Activated CD4-positive, alpha-beta T cell treated with anti-CD3 and anti-CD28 coated beads, Interleukin-2, amount 50 U/mL, for 16 hours (primary cell): ENCODE results near the gene MSH5.

Experiments used
- DNase-seq: peaks from one replicate; pipeline ENCODE4 v3.0.0-alpha.2; 2020

Gene MSH5

DNA sequence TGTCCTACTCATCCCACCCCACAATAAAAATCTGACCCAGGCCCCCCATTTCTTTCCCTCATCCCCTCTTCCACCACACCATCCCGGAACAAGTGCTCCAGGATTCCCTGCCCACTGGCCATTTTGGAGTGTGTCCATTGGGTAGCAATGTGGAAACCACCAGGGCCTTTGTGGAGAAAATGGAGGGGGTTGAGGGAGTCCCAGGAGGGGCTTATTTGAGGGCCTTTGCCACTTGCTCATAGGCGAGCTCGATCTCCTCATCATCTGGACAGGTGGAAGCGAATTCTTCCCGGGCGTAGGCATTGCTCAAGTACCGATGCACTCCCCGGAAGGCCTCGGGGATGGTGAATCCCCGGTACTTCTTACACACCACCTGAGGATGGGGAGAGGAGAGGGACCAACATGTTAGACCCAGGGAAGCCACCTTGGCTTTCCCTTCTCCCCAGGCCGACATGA is 9.1 kb upstream of the MSH5 start:
- DNase-seq, result no peak

DNA sequence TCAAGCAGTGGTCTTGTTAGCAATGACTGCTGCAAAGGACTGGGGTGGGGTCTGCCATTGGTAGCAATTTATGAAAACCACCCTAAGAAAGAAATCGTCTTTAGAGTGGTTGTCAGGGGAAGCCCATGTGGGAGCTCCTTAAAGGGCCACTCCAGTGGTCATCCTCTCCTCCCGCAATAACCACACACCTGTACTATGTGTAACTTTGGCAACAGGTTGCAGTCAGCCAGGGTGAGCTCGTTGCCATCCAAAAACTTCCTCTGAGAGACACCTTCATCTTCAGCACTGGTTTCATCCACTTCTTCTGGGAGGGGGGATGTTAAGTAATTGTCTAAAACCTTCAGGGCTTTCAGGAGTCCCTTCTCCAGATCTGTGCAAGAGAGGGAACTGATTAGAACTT is 7.8 kb upstream of the MSH5 start:
- DNase-seq, result no peak

DNA sequence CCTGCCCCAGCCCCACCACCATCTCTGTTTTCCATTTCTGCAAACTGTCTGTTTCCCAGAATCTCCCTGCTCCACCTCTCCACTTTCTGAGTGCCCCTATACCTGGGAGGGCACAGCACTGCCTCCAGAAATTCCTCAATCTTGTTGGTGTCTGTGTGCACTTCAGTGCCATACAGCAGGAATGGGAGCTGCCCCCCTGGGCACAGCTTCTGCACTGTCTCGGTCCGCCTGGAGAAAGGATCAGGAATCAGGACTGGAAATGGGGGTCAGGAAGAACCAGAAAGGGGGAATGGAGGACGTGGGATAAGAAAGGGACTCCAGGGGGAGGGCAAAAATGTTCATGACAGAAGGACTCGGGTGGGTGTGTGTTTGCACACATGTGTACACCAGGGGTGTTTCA is 6.1 kb upstream of the MSH5 start:
- no peak for DNase-seq

DNA sequence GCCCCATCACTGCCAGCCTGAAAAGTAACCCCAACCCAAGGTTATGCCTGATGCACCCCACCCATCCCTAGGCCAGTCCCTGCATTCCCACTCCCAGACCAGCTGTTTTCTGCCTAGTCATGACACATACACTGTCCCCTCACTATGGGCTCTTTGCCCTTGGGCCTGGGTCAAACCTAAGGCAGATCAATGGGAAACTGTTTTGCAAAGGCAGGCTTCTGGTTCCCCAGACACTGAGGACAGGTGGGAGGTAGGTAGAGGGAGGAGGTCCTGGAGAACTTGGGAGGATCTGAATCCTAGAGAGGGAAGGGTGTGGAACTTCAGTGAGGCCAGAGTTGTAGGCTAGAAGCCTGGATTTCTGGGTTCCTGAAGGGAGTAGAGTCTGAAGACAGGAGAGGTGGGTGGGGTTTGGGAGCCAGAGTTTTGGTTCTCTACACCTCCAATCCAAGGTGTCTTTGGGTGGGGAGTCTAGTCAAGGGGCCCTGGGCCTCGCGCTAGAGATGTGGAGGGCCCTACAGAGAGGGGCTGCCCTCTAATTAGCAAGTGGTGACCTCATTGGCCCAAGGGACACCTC is 5.5 kb upstream of the MSH5 start:
- no peak for DNase-seq

DNA sequence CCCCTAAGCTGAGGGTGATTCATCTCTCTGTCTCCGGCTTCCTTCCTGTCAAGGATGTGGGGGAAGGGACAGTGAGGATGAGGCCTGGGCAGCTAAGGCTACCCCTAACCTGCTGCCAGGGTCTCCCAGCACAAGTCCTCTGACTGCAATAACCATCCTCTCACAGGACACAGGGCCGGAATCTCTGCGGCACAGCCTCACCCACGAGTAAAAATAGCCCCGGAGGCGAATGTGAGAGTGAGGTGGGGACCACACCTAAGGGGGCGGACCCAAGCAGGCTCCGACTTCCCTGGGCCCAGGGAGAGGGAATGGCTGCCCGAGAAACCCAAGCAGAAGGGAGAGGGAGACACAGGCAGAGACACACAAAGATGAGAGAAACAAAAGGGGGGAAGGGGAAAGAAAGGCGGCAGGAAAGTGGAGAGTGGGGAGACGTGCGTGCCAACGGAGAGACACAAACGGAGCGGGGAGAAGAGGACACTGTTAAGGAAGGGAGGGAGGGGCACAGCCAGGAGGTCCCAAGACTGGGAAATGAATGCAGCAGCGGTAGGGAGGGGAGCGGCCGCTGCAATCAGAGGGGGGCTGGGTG is 4.9 kb upstream of the MSH5 start:
- DNase-seq, result peak; percentile 84

DNA sequence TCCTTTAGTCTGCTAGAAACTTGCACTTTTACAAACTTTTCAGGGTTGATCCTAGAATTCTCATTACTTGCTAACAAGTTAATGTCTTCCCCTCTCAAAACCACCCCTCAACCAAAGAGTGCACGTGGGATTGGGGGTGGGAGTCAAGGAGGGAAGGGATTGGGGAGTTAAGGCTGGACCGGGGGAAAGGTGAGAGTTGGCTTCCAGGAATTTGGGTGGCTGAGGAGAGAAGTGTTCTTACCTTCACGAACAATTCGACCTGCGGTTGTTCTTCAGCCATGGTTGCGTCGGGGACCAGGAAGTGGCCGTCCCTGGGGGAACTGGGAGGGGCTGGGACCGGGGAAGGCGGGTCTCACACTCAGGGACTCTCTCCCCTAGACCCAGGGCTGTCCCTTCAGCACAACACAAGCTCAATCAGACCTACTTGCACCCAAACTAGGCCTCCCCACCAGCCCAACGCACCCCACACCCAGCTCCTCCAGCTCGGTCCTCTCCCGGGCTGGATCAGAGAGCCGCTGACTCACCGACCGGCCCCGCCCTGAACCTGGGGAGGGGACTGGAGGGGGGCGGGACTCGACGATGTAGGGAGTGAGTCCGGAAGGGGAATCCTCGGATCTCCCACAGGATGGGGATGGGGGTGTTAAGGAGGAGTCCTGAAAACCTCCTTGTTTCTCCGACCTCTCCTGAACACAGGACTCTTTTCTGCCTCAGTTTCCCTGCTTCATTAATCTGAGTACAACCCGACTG is 3.6 kb upstream of the MSH5 start, which contains the start of gene CLIC1:
TSS of gene CLIC1 (minus strand) at position 510 of the 747 bp plus-strand sequence. CDS start at position 280, 230 bp downstream.
- peak; percentile 88 for DNase-seq

DNA sequence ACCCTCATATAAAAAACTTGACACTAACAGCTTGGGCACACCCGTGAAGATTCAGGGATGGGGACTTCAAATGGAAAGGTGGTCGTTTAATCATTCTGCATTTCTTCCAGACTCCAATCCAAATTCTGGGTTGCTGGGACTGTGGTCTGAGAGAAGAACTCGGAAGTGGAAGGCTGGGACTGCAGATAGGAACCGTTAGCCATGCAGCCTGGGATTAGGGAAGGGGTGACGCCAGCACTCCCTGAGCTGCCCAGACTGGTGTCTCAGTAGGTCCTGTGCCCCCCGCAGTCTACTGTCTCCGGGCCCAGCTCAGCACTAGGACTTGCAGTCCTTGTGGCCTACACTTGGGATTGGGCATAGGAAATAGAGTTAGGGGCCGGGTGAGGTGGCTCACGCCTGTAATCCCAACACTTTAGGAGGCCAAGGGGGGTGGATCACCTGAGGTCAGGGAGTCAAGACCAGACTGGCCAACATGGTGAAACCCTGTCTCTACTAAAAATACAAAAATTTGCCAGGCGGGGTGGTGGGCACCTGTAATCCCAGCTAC is 3.0 kb upstream of the MSH5 start:
- DNase-seq, result no peak

DNA sequence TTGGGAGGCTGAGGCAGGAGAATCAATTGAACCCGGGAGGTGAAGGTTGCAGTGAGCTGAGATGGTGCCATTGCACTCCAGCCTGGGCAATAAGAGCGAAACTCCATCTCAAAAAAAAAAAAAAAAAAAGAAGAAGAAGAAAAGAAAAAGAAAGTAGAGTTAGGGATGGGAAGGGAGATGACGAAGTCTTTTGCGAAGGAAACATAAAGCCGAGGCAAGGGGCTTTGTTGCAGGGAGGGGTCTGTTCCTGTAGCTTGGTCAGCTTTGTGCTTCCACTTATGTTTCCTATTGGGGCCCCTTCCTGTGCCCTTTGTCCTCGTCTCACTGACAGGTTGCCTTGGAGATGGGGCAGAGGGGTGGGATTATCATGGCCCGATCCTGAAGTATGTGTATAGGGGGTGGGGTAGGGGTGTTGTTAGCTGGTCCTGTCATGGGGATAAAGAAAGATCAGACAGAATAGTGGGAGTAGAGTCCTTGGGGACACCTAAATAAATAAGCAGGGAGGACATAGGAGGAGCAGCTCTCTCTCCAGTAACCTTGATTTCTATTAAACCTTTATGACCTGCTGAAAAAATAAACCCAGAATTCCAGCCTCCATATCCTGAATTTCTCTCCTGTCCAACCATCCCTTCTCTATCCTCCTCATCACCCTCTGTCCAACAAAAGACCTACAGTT is 2.4 kb upstream of the MSH5 start:
- DNase-seq, result peak; percentile 31

DNA sequence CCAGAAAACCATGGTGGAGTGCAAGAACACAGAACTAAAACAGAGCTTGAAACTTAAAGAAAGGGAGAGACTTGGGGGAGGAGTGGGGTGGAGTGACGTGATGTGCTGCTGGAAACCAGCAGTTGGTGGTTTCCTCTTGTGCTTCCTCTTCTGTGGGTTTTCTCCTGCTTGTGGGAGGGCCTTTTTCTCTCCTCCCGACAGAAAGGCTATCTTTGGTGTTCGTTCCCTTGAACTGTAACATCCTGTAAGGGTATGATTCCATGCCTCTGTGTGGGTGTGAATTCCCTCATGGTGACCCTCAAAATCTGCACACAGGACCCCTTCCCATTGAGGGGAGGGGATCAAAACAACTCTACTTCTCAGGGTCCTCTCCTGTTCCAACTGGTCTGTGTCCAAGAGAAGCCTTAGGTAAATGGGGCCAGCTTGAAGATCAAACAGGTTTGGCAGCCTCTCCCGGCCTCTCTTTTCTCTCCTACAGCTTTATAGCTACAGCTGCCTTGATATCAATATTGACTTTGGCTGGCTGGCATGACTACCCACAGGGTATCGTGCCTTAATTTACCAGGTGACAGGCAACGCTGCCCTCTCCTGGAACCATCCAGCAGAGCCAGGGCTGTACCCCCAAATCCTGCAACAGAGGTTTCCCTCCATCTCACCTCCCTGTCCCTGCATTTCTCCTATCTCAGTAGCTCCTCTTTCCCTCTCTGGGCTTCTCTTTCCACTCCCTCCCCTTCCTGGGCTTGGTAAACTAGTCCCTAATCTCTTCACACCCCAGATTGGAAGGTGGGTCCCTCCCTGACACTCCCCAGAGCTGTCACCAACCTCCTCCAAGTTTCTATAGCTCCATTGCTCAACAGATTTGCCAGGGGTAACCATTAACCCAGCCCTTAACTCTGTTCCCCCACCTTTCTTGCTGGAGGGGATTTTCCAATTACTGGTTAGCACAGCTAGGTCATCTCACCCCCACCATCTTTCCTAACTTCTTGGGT is 1.5 kb upstream of the MSH5 start:
- peak; percentile 90 for DNase-seq

DNA sequence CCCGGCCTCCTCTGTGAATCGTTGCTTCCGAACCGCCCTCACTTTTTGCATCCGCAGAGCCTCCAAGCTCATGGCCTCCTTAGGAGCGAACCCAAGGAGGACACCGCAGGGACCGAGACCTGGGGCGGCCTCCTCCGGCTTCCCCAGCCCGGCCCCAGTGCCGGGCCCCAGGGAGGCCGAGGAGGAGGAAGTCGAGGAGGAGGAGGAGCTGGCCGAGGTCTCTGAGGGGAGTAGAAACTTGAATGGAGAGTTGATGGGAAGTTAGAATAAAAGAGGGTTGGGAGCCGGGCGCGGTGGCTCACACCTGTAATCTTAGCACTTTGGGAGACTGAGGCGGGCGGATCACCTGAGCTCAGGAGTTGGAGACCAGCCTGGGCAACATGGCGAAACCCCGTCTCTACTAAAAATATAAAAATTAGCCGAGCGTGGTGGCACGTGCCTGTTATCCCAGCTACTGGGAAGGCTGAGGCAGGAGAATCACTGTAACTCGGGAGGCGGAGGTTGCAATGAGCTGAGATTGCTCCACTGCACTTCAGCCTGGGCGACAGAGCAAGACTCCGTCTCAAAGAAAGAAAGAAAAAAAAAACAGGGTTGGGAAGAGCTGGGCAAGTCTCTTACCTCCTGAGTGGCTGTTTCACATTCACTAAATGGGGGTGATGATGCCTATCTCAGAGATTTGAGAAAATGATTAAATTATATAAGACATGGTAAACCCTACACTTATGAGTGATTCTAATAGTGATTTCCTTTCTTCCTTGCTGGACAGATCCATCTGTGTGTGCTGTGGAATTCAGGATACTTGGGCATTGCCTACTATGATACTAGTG is 805 bp downstream of the MSH5 start:
- peak; percentile 37 for DNase-seq

DNA sequence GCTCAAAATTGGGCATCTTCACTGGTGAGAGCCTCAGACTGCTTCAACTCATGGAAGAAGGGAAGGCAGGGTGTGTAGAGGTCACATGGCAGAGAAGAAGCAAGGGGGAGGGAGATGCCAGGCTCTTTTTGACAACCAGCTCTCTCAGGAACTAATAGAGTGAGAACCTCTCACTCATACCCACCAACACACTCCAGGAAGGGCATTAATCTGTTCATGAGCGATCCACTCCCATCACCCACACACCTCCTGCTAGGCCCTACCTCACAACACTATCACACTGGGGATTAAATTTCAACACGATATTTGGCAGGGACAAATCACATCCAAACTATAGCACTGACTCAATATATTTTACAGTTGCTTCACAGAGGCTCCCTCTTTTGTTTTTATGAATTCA is 2.0 kb downstream of the MSH5 start:
- DNase-seq, result no peak

DNA sequence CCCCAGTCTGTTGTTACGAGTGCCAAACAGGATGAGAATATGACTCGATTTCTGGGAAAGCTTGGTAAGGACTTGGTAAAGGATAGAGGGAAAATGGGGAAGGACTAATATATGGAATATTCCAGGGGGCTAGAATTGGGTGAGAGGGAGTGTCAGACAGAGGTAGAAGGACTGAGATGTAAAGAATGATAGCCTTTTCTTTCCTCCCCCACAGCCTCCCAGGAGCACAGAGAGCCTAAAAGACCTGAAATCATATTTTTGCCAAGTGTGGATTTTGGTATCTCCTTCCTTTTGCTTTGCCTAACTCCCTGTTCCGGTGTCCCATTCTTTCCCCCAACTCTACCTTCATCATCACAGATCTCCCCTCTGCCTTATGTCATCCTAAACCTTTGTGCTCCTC is 3.1 kb downstream of the MSH5 start:
- DNase-seq, result no peak

DNA sequence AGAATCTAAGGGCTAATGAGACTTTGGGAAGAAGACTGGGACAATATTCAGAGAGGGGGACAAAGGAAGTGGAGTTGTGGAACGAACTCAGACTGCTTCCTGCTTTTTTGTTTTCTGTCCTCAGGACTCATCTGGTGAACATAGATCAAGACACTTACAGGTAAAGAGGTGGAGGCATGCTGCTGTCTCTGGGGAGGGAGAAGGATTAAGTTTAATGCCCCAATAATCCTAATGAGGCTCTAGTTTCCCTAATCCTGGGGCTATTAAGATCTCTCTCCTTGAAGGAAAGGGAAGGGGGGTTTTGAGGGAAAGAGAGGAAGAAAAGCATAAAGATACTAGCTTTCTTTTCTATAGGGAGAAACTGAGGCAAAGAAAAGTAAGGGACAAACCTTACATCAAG is 4.6 kb downstream of the MSH5 start:
- DNase-seq, result no peak

DNA sequence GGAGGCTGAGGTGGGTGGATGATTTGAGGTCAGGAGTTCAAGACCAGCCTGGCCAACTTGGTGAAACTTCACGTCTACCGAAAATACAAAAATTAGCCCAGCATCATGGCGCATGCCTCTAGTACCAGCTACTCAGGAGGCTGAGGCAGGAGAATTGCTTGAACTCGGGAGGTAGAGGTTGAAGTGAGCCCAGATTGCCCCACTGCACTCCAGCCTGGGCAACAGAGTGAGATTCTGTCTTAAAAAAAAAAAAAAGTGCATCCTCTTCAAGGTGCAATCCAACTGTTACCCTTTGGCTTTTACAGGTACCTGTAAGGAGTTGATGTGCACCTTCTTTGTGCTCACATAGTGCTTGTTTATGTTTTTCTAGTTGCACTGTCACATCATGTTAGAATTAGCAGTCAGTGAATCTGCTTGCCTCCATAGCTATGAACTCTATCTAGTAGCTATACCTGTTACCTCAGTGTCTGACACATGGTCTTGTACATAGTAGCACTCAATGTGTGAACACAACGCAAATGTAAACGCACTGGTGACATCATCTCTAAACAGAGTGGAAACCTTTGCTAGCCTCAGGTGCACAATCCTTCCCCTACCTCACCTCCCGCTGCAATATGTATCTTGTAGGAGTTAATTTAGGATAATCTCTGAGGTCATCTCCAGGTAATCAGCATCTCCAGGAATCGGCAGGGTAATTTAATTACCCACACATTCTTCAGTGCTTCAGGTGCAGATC is 9.7 kb downstream of the MSH5 start:
- DNase-seq, result no peak

DNA sequence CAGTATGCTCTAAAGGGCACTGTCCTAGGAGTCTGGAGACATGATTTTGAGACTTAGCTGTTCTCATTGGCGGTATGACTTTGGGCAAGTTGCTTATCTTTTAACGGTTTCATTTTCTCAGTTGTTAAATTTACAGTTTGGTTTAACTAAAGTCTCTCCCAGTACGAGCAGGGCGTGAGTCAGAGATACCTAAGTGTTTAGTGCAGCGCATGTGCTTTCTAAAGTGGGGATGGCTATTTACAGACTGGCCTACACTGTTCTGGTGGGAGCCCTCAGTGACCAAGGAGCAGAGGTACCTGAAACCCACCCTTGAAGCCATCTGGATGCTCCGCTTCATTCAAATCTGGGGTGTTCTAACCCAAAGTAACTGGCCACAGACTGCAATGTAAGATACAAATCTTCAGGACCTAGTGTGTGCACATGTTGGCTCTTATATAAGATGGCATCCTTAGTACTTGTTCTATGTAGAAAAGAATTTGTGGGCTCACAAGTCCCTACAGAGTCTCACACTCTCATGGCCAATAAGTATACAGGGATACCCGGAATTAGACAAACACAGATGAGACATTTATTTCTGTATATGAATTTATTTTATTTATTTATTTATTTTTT is 10.7 kb downstream of the MSH5 start:
- DNase-seq, result no peak

DNA sequence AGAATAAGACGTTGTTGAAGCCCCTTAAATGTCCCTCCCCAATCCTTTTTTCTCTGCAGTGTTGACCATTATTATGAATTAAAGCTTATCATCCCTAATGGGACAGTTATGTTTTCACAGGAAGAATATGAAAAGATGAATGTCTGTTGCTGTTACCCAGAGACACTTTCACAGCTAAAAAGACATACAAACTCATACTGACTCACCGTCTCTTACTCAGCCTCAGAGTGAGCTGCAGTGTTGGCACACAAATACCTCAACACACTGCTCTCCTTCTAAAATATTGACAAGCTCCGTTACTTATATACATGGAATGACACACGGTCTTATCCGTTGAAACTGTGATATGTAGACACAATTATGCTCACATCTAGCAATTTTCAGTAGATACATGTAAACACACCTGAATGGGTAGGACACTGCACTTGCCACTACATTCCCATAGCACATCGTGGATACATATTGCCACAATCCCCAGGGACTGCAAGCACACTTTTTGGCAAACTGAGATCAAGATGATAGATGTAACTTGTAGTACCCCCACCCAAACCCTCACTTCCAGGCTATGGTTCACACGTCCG is 13.0 kb downstream of the MSH5 start:
- no peak for DNase-seq

DNA sequence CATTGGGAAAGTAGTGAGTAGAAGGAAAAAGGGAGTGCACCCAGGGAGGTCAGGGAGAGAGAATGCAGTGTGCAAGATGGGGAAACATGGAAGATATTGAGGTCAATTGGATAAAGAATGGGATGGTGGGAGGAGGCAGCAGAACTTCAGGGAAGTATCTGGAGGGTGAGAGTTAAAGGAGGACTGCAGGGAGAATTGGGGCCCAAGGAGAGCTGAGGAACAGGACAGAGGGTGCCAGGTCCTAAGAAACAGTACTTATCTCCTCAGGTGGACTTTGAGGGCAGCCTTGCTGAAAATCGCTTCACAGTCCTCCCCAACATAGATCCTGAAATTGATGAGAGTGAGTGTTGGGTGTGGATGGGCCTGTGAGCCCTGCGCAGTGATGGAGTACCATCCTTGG is 18.5 kb downstream of the MSH5 start:
- no peak for DNase-seq

DNA sequence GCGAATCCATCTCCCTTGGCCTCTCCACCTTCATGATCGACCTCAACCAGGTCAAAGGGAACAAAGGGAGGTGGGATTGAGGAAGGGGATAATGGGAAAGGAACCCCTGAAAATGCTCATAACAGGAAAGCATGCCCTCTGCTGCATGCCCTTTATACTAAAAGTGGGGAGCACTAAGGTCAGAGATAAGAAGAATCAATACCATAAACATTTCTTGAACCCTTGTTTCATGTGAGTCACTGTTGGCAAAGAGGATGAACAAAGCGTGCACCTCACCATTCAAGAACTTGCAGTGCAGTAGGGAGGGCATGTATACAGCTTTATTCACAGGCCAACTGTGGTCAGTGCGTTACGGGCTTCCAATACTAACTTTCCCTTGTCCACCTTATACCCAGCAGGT is 21.0 kb downstream of the MSH5 start:
- DNase-seq, result no peak

DNA sequence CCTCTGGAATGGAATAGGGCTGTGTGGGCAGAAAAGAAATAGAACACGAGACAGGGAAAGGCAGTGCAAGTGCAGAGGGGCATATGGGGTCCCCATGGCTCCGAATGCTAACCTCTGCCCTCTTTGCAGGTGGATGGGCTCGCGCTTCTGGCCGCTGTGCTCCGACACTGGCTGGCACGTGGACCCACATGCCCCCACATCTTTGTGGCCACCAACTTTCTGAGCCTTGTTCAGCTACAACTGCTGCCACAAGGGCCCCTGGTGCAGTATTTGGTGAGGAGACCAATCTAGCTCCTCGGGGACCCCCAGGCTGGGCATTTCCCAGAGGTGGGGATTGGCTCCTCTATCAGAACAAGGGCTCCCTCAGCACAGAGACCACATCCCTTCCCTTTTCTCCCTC is 21.5 kb downstream of the MSH5 start:
- no peak for DNase-seq

DNA sequence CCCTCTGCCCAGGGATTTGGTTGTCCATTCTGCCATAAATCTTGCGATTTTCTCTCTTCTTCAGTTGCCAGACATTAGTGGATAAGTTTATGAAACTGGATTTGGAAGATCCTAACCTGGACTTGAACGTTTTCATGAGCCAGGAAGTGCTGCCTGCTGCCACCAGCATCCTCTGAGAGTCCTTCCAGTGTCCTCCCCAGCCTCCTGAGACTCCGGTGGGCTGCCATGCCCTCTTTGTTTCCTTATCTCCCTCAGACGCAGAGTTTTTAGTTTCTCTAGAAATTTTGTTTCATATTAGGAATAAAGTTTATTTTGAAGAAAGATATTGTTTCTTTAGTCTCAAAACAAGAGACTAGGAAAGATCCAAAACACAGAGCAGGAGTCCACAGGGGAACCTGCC is 22.6 kb downstream of the MSH5 start, which contains the start of gene SAPCD1:
TSS of gene SAPCD1 (plus strand) at position 301 of the 400 bp plus-strand sequence. CDS start 399 bp downstream, outside the sequence.
- DNase-seq, result no peak
